ENCODE measurements around the gene WDR89. TPM values are rescaled to one million over a fixed set of nuclear protein-coding genes. Genes with fewer than 3 reads are reported as not detected.

WDR89 gene
- total and polyA plus RNA-seq, 12 donors: 3.6 to 6.9 (median 6.1) TPM

- TF ChIP-seq CTCF (IDR thresholded peaks at IDR 0.05): no peak
- intact Hi-C loops (cut with DNase I): no loop called here
- 86% methylated on average over 7 of the region's 7 CpGs for WGBS, 2 donors
Observed at GRCh38 chr14:63555572-63555971, 86.1 kb downstream of the WDR89 start.

GRCh38 chr14:63551332-63551731 lies 90.3 kb downstream of the WDR89 start:
- no peaks in the 10 kb centered on the region for H3K36me3 ChIP-seq
- no peaks in the 10 kb centered on the region for H3K9me3 ChIP-seq
- no peaks in the 10 kb centered on the region for H3K4me1 ChIP-seq
- 45 to 57% methylated on average over 3 of the region's 3 CpGs for WGBS, 2 donors
- TF ChIP-seq CTCF (IDR thresholded peaks at IDR 0.05): no peak
- no peaks in the 10 kb centered on the region for H3K27me3 ChIP-seq
- DNase-seq (no peak), ATAC-seq (no peak)
- intact Hi-C loops (cut with DNase I): no loop called here
- no peak overlapping the region for H3K27ac ChIP-seq
- no peak overlapping the region for H3K4me3 ChIP-seq

More at GRCh38 chr14:63555572-63555971, 86.1 kb downstream of the WDR89 start:
- Histone ChIP-seq H3K9me3 (no peaks in the 10 kb centered on the region), H3K4me1 (no peaks in the 10 kb centered on the region), H3K27ac (no peak overlapping the region), H3K4me3 (no peak overlapping the region), H3K27me3 (no peaks in the 10 kb centered on the region), H3K36me3 (no peaks in the 10 kb centered on the region)
- ATAC-seq (no peak), DNase-seq (no peak)

- Histone ChIP-seq H3K9me3 (no peaks in the 10 kb centered on the region), H3K36me3 (no peaks in the 10 kb centered on the region), H3K27ac (no peak overlapping the region), H3K27me3 (no peaks in the 10 kb centered on the region), H3K4me1 (peaks cover 0 to 13% (median 9%) of the 10 kb centered on the region in 9 donors), H3K4me3 (no peak overlapping the region)
- DNase-seq: no peak
- TF ChIP-seq CTCF (IDR thresholded peaks at IDR 0.05): no peak
- 72 to 79% methylated on average over 8 of the region's 8 CpGs for WGBS, 2 donors
- ATAC-seq: no peak
- intact Hi-C loops (cut with DNase I): loop anchor here in 6 of 10 donors (2.0 to 10.0 kb wide), 6 partner anchors 87 to 161 kb away; no protein-coding TSS in a partner anchor
Observed at GRCh38 chr14:63547798-63548335, 93.8 kb downstream of the WDR89 start.

Other genes with a start within 250 kb of the WDR89 start
- gene PPP2R5E, start 98.5 kb downstream of the WDR89 start, total RNA-seq: 10 to 100 TPM; 32.8 to 44.4 (median 37.0) TPM
- gene PPP2R5E, start 98.5 kb downstream of the WDR89 start, polyA plus RNA-seq: 10 to 100 TPM in 1 of 2 donors, 1 to 10 TPM in 1; 6.1 to 10.1 TPM
- gene SGPP1, start 86.2 kb upstream of the WDR89 start, total RNA-seq: 1 to 10 TPM; 4.0 to 9.0 (median 4.7) TPM
- gene SGPP1, start 86.2 kb upstream of the WDR89 start, polyA plus RNA-seq: 1 to 10 TPM; 4.4 to 6.5 TPM
- 100 to 1,000 TPM in 6 of 10 donors, 10 to 100 TPM in 4; 88.4 to 205 (median 110) TPM for gene SYNE2, start 211.1 kb upstream of the WDR89 start, total RNA-seq
- 10 to 100 TPM; 43.6 to 98.7 TPM for gene SYNE2, start 211.1 kb upstream of the WDR89 start, polyA plus RNA-seq

Data from heart right ventricle (tissue), 16 donors.